Smooth muscle cell (in vitro differentiated cells): Measurements from ENCODE around the gene BPI. TPM values are rescaled to one million over a fixed set of nuclear protein-coding genes. Genes with fewer than 3 reads are reported as not detected.

ENCODE experiments used
- DNase-seq: peaks from one replicate; lab custom pipeline; 2025; ENCODE audit not compliant: unreplicated experiment; lab: John Stamatoyannopoulos, UW
- H2AFZ ChIP-seq: fragments of 200-600 bp; sonication (generic); 2 replicates; pipeline ENCODE4 v1.6.0; 2016; ENCODE audit warnings: antibody characterized with exemption, low read depth, mild to moderate bottlenecking
- H3F3A ChIP-seq: fragments of 200-600 bp; sonication (generic); 2 replicates; pipeline ENCODE4 v1.6.0; 2017; ENCODE audit warnings: antibody characterized with exemption, low read depth
- H3K27ac ChIP-seq: fragments of 200-600 bp; sonication (generic); 2 replicates; pipeline ENCODE4 v1.5.1; 2016; ENCODE audit warnings: low read depth, mild to moderate bottlenecking
- H3K27me3 ChIP-seq: fragments of 200-600 bp; sonication (generic); 2 replicates; pipeline ENCODE4 v1.6.1; 2016; ENCODE audit warnings: low read depth, mild to moderate bottlenecking
- H3K36me3 ChIP-seq: fragments of 200-600 bp; sonication (generic); 2 replicates; pipeline ENCODE4 v1.5.1; 2016; ENCODE audit warnings: low read depth
- H3K4me1 ChIP-seq: fragments of 200-600 bp; sonication (generic); 2 replicates; pipeline ENCODE4 v1.5.1; 2016; ENCODE audit warnings: low read depth
- H3K4me2 ChIP-seq: fragments of 200-600 bp; sonication (generic); 2 replicates; pipeline ENCODE4 v1.6.0; 2016; ENCODE audit warnings: mild to moderate bottlenecking
- H3K4me3 ChIP-seq: fragments of 200-600 bp; sonication (generic); 2 replicates; pipeline ENCODE4 v1.5.1; 2016; ENCODE audit warnings: mild to moderate bottlenecking
- H3K79me2 ChIP-seq: fragments of 200-600 bp; sonication (generic); 2 replicates; pipeline ENCODE4 v1.6.0; 2016; ENCODE audit warnings: low read depth, mild to moderate bottlenecking
- H3K9ac ChIP-seq: fragments of 200-600 bp; sonication (generic); 2 replicates; pipeline ENCODE4 v1.6.0; 2016; ENCODE audit warnings: low read depth
- H3K9me3 ChIP-seq: fragments of 200-600 bp; sonication (generic); replicated peaks from 2 replicates; pipeline ENCODE4 v1.5.1; 2016; ENCODE audit warnings: low read depth
- H4K20me1 ChIP-seq: fragments of 200-600 bp; sonication (generic); 2 replicates; pipeline ENCODE4 v1.6.0; 2016; ENCODE audit warnings: low read depth
- WGBS: methylation state at CpG from one replicate; pipeline ENCODE4 v1.1.7; 2016; ENCODE audit warnings: low lambda C conversion rate; 5-methylcytosine and 5-hydroxymethylcytosine counted together
- polyA plus RNA-seq: library from polyadenylated mRNA; unstranded; fragments of >200 nt; fragmentation: Nextera tagmentation; extraction: Ambion mirVana; gene quantifications from 2 replicates; pipeline ENCODE4 v1.2.1, GENCODE V29; 2016
- total RNA-seq: library from RNA; depleted of rRNA; stranded (reverse); fragments of >200 nt; gene quantifications from 2 replicates; pipeline ENCODE4 v1.2.3, GENCODE V29; 2014
- TF ChIP-seq, protein P1 (sequence below): fragments of 200-600 bp; sonication (generic); IDR thresholded peaks from 2 replicates; pipeline ENCODE4 v1.5.1; 2017; ENCODE audit warnings: borderline replicate concordance, mild to moderate bottlenecking, antibody characterized with exemption; ENCODE audit not compliant: insufficient read depth, poor library complexity, severe bottlenecking

Gene BPI
- total and polyA plus RNA-seq, 2 experiments from 2014 or later: not detected

DNA sequence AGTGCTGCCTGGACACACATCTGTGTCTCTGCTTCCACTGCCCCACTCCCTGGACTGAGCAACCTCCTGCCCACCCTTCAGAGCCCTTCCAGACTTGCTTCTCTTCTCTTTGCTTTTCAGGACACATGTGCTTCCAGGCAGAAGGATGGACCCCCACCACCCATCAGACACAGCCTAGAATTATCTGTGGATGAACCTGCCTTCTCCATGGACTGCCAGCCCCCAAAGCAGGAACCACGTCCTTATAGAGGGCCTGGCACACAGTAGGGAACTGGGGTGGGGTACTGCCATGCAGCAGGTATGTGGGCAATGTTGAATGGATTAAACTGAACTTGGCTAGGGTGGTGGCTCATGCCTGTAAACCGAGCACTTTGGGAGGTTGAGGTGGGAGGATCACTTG is 47.0 kb upstream of the BPI start:
- Histone ChIP-seq H3K27me3 (peaks cover 15% of the 10 kb centered on the region), H2AFZ (no peak overlapping the region), H3K36me3 (no peaks in the 10 kb centered on the region), H3K27ac (no peak overlapping the region), H3K9ac (no peak overlapping the region), H3K4me1 (no peaks in the 10 kb centered on the region), H3F3A (peaks cover 4% of the 10 kb centered on the region), H3K9me3 (no peaks in the 10 kb centered on the region), H3K4me3 (no peak overlapping the region), H4K20me1 (no peaks in the 10 kb centered on the region), H3K4me2 (no peak overlapping the region), H3K79me2 (no peaks in the 10 kb centered on the region)
- WGBS: 81% methylated on average over 2 of the region's 2 CpGs
- TF ChIP-seq, protein P1, sequence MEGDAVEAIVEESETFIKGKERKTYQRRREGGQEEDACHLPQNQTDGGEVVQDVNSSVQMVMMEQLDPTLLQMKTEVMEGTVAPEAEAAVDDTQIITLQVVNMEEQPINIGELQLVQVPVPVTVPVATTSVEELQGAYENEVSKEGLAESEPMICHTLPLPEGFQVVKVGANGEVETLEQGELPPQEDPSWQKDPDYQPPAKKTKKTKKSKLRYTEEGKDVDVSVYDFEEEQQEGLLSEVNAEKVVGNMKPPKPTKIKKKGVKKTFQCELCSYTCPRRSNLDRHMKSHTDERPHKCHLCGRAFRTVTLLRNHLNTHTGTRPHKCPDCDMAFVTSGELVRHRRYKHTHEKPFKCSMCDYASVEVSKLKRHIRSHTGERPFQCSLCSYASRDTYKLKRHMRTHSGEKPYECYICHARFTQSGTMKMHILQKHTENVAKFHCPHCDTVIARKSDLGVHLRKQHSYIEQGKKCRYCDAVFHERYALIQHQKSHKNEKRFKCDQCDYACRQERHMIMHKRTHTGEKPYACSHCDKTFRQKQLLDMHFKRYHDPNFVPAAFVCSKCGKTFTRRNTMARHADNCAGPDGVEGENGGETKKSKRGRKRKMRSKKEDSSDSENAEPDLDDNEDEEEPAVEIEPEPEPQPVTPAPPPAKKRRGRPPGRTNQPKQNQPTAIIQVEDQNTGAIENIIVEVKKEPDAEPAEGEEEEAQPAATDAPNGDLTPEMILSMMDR: no peak
- no peak for DNase-seq

DNA sequence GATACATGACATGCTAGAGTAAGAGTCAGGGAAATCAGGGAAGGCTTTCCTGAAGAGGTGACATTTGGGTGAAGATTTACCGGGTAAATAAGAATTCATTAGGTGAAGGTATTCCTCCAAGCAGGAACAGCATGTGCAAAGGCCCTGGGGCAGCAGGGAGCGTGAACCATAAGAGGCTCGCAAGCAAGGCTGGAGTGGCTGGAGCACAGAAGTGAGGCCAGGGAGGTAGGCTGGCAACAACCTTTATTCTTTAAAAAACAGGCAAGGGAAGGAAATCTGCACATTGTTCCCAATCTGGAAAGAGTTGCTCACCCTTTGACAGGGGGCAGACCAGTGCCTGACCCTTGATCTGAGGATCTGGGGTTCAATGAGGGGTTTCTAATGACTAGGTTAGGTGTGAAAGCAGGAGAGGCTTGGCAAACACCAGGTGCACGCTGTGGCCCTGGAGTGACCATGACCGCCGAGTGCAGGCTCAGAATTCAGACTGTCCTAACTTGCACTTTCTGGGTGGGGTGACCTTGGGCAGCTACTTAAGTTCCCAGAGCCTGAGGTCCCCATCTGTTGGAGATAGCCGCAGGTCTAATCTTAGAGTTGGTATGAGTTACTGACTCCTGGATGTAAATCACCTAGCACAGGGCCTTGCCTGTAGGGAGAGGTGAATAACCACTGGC is 45.3 kb upstream of the BPI start:
- H3K27ac ChIP-seq: no peak overlapping the region
- no peak overlapping the region for H3K4me2 ChIP-seq
- H3F3A ChIP-seq: peaks cover 4% of the 10 kb centered on the region
- H3K36me3 ChIP-seq: no peaks in the 10 kb centered on the region
- peaks cover 15% of the 10 kb centered on the region for H3K27me3 ChIP-seq
- TF ChIP-seq, protein P1: no peak
- no peaks in the 10 kb centered on the region for H3K79me2 ChIP-seq
- H3K4me3 ChIP-seq: no peak overlapping the region
- H4K20me1 ChIP-seq: no peaks in the 10 kb centered on the region
- H3K4me1 ChIP-seq: no peaks in the 10 kb centered on the region
- H3K9me3 ChIP-seq: no peaks in the 10 kb centered on the region
- no peak overlapping the region for H2AFZ ChIP-seq
- 99% methylated on average over 7 of the region's 7 CpGs for WGBS
- no peak overlapping the region for H3K9ac ChIP-seq
- no peak for DNase-seq

DNA sequence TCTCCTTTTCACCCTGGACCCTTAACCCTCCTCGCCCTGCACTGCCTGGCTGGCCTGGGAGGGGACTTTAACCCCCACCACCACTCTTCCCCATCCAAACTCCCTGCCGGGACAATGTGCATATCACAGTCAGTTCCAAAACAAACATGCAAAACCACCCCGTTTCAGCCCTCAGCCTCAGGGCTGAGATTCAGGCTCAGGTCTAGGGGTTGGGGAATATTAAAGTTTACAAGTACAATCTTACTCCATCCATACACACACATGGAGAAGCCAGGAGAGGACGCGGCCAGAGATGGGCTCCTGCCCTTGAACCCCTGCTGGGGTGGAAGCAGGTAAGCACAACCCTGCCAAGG is 44.0 kb upstream of the BPI start:
- Histone ChIP-seq H3K9me3 (no peaks in the 10 kb centered on the region), H3K9ac (no peak overlapping the region), H3K4me3 (peak overlapping the region; percentile 37), H3K27ac (no peak overlapping the region), H3K4me2 (peak overlapping the region; percentile 70), H3K27me3 (peaks cover 15% of the 10 kb centered on the region), H3K79me2 (no peaks in the 10 kb centered on the region), H3K4me1 (no peaks in the 10 kb centered on the region), H3F3A (peaks cover 4% of the 10 kb centered on the region), H3K36me3 (no peaks in the 10 kb centered on the region), H2AFZ (no peak overlapping the region), H4K20me1 (no peaks in the 10 kb centered on the region)
- TF ChIP-seq, protein P1: no peak
- DNase-seq: no peak
- WGBS: 37% methylated on average over 5 of the region's 5 CpGs
